HepG2 (cell line): Measurements from ENCODE around the gene HSPB7. TPM values are rescaled to one million over a fixed set of nuclear protein-coding genes. Genes with fewer than 3 reads are reported as not detected.

ENCODE experiments used
- CCDC6 ChIP-seq: sonication (generic); formaldehyde crosslinking; IDR thresholded peaks from 2 replicates; pipeline ENCODE4 v1.8.1; 2022; ENCODE audit warnings: mild to moderate bottlenecking, missing genetic modification reagents, moderate library complexity
- CTCF ChIP-seq: sonication (generic); formaldehyde crosslinking; IDR thresholded peaks from 2 replicates; pipeline ENCODE4 v1.5.0; 2020; ENCODE audit warnings: mild to moderate bottlenecking, missing genetic modification reagents, moderate library complexity
- GMEB1 ChIP-seq: sonication (generic); formaldehyde crosslinking; IDR thresholded peaks from 2 replicates; pipeline ENCODE4 v1.5.1; 2020; ENCODE audit warnings: missing genetic modification reagents, mild to moderate bottlenecking, borderline replicate concordance
- HBP1 ChIP-seq: IDR thresholded peaks from 2 replicates; pipeline ENCODE4 v1.6.1; 2016; ENCODE audit warnings: low read depth, control low read depth
- HIC2 ChIP-seq: sonication (generic); formaldehyde crosslinking; IDR thresholded peaks from 2 replicates; pipeline ENCODE4 v1.9.0; 2022; ENCODE audit warnings: low read depth, missing genetic modification reagents
- NRL ChIP-seq: sonication (generic); formaldehyde crosslinking; IDR thresholded peaks from 2 replicates; pipeline ENCODE4 v1.5.0; 2020; ENCODE audit warnings: missing genetic modification reagents, mild to moderate bottlenecking, moderate library complexity, borderline replicate concordance
- SUZ12 ChIP-seq: fragments of 150-350 bp; IDR thresholded peaks from 2 replicates; pipeline ENCODE4 v1.6.1; 2014; ENCODE audit warnings: low read depth, low read length
- ZNF816 ChIP-seq: sonication (generic); formaldehyde crosslinking; IDR thresholded peaks from 2 replicates; pipeline ENCODE4 v1.8.0; 2022; ENCODE audit warnings: missing genetic modification reagents, mild to moderate bottlenecking, borderline replicate concordance
- polyA plus RNA-seq, 8 experiments: library from polyadenylated mRNA; depleted of rRNA in 3 of 8; stranded (reverse) in 7 of 8; unstranded in 1 of 8; fragments of >200 nt; fragmentation: Illumina TruSeq in 4 of 8; extraction: Trizol in 4 of 8; gene quantifications; 2 replicates each; pipeline versions ENCODE4 v1.2.1 to v1.2.3, GENCODE V29; 2011 to 2016; ENCODE audit warnings: low read depth in 4 of 8, missing spikeins in 1 of 8, mixed read lengths in 1 of 8; ENCODE audit not compliant: insufficient read depth in 1 of 8
- total RNA-seq, 5 experiments: library from RNA; depleted of rRNA; stranded (reverse); fragments of >200 nt; fragmentation: Illumina TruSeq; extraction: Trizol; gene quantifications; 2 replicates each; pipeline ENCODE4 v1.2.3, GENCODE V29; 2016; ENCODE audit warnings: low read depth in 1 of 5

Gene HSPB7
- total and polyA plus RNA-seq, 2 of the 13 experiments (the other 11 are each of a cell fraction or from before 2014, with no cell fraction given), result 0.20 TPM; not detected in 1

- peak; percentile 62 for TF ChIP-seq HBP1 (CRISPR knock-in tag)
- no peak for TF ChIP-seq ZNF816
- 0 out of 2 replicates have a peak, but pooled peaks have one; percentile 35 for TF ChIP-seq HIC2 (CRISPR knock-in tag)
- TF ChIP-seq SUZ12, result no peak
- TF ChIP-seq CCDC6, result no peak
- TF ChIP-seq CTCF, result peak; percentile 51
- 0 out of 2 replicates have a peak, but pooled peaks have one; percentile 26 for TF ChIP-seq GMEB1 (CRISPR knock-in tag)
- 0 out of 2 replicates have a peak, but pooled peaks have one; percentile 20 for TF ChIP-seq NRL
Measured at GRCh38 chr1:16012590-16013219, 5.1 kb downstream of the HSPB7 start (continued).
